Endothelial cell of umbilical vein (primary cell): ENCODE measurements around the gene TGDS.

Experiments used
- EZH2 ChIP-seq: IDR thresholded peaks from 2 replicates; pipeline ENCODE4 v1.6.1; 2012; ENCODE audit warnings: borderline replicate concordance, low read depth, mild to moderate bottlenecking, moderate library complexity, low read length, inconsistent platforms; ENCODE audit not compliant: severe bottlenecking
- FOS ChIP-seq: IDR thresholded peaks from 2 replicates; pipeline ENCODE4 v1.6.1; 2011; ENCODE audit warnings: mild to moderate bottlenecking, low read length, moderate library complexity, borderline replicate concordance; ENCODE audit not compliant: insufficient read depth
- GATA2 ChIP-seq: IDR thresholded peaks from 2 replicates; pipeline ENCODE4 v1.7.0; 2011; ENCODE audit warnings: low read depth, mild to moderate bottlenecking, moderate library complexity, mixed read lengths, low read length; ENCODE audit not compliant: insufficient read length, insufficient read depth
- MAX ChIP-seq: IDR thresholded peaks from 2 replicates; pipeline ENCODE4 v1.6.1; 2011; ENCODE audit not compliant: insufficient read depth, insufficient read length
- MYC ChIP-seq: IDR thresholded peaks from one replicate; pipeline ENCODE4 v1.6.1; 2011; ENCODE audit warnings: mild to moderate bottlenecking, low read depth, low read length
- POLR2A ChIP-seq: IDR thresholded peaks from 2 replicates; pipeline ENCODE4 v1.6.1; 2012; ENCODE audit warnings: low read depth, mild to moderate bottlenecking, control low read depth, low read length
- POLR2AphosphoS5 ChIP-seq: IDR thresholded peaks from 2 replicates; pipeline ENCODE4 v1.6.1; 2012; ENCODE audit warnings: low read depth, mild to moderate bottlenecking, control low read depth, low read length, moderate library complexity; ENCODE audit not compliant: insufficient read depth
- TF ChIP-seq, protein P1 (sequence below), 2 donors: IDR thresholded peaks; 1 replicate in 1 of 2; 2 replicates in 1 of 2; pipeline ENCODE4 v1.5.1; 2011; ENCODE audit warnings: low read length in 2 of 2, mild to moderate bottlenecking in 2 of 2, moderate library complexity in 2 of 2, control low read depth in 1 of 2, inconsistent platforms in 1 of 2, low read depth in 1 of 2; ENCODE audit not compliant: insufficient read depth in 1 of 2; ENCODE audit errors: extremely low read depth in 1 of 2

DNA sequence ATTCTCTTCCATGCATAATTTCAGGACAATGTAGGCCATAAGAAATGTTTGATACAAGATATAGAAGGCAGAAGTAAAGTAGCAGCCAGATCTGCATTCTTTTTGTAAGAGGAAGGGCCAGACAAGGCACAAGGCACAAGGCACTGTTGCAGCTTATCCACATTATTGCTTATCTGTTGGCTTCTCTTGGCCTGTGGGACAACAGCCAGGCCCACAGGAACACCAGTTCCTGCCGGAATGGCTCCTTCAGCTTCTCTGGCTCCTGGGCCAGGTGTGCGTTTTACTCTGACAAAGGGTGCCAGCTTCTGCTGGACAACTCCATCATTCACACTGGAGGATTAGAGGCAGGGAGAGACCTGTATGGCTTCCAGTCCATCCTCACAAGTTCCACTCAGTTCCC, 34.9 kb upstream of the TGDS start:
- TF ChIP-seq, protein P1, sequence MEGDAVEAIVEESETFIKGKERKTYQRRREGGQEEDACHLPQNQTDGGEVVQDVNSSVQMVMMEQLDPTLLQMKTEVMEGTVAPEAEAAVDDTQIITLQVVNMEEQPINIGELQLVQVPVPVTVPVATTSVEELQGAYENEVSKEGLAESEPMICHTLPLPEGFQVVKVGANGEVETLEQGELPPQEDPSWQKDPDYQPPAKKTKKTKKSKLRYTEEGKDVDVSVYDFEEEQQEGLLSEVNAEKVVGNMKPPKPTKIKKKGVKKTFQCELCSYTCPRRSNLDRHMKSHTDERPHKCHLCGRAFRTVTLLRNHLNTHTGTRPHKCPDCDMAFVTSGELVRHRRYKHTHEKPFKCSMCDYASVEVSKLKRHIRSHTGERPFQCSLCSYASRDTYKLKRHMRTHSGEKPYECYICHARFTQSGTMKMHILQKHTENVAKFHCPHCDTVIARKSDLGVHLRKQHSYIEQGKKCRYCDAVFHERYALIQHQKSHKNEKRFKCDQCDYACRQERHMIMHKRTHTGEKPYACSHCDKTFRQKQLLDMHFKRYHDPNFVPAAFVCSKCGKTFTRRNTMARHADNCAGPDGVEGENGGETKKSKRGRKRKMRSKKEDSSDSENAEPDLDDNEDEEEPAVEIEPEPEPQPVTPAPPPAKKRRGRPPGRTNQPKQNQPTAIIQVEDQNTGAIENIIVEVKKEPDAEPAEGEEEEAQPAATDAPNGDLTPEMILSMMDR (IDR thresholded peaks at IDR 0.05; ENCODE audit: extremely low read depth in 1 of 2, insufficient read depth in 1 of 2, low read depth in 1 of 2, low read length in 2 of 2) = no peak
- TF ChIP-seq POLR2AphosphoS5 (no peak), EZH2 (no peak), POLR2A (no peak), MAX (no peak), GATA2 (no peak), MYC (no peak), FOS (no peak)
